ENCODE data around the gene LIN28A. TPM values are rescaled to one million over a fixed set of nuclear protein-coding genes. Genes with fewer than 3 reads are reported as not detected.
A peak's percentile ranks its signal among the peaks of the same experiment; 100 is the strongest.

Gene LIN28A
- total RNA-seq, 4 donors from 2014 or later = not detected

DNA sequence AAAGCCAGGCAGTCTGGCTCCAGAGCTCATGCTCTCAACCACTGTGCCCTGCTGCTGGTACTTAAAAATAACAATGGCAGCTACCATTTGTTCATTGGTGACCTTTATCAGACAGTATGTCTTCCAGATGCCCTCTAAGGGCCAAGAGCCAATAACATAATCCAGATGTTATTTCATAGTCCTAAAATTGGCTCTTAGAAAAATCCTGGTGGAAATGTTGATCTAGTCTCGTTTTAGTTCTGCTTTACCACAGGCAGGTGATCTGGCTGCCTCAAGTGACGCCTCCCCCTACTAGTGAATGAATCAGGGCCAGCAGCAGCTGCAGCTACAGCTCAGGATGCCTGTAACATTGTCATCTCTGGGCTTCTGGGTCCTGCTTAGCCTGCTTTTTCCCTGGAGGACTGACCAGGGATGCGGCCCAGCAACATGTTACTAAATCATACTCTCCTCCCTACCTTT lies 49.0 kb downstream of the LIN28A start:
- H3K9me3 ChIP-seq = no peaks in the 10 kb centered on the region
- TF ChIP-seq, protein P1, sequence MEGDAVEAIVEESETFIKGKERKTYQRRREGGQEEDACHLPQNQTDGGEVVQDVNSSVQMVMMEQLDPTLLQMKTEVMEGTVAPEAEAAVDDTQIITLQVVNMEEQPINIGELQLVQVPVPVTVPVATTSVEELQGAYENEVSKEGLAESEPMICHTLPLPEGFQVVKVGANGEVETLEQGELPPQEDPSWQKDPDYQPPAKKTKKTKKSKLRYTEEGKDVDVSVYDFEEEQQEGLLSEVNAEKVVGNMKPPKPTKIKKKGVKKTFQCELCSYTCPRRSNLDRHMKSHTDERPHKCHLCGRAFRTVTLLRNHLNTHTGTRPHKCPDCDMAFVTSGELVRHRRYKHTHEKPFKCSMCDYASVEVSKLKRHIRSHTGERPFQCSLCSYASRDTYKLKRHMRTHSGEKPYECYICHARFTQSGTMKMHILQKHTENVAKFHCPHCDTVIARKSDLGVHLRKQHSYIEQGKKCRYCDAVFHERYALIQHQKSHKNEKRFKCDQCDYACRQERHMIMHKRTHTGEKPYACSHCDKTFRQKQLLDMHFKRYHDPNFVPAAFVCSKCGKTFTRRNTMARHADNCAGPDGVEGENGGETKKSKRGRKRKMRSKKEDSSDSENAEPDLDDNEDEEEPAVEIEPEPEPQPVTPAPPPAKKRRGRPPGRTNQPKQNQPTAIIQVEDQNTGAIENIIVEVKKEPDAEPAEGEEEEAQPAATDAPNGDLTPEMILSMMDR (IDR thresholded peaks at IDR 0.05) = no peak
- H3K27ac ChIP-seq = no peak overlapping the region
- H3K4me1 ChIP-seq = no peaks in the 10 kb centered on the region
- H3K36me3 ChIP-seq = peaks cover 0 to 98% of the 10 kb centered on the region in 2 donors
- H3K4me3 ChIP-seq = no peak overlapping the region
- 63% methylated on average over 3 of the region's 3 CpGs; no CpG with 5 or more reads in 1 of the 2 donors for WGBS, 2 donors (ENCODE audit: low coverage in 1 of 2)
- no peak for ATAC-seq
- H3K27me3 ChIP-seq = no peaks in the 10 kb centered on the region

DNA sequence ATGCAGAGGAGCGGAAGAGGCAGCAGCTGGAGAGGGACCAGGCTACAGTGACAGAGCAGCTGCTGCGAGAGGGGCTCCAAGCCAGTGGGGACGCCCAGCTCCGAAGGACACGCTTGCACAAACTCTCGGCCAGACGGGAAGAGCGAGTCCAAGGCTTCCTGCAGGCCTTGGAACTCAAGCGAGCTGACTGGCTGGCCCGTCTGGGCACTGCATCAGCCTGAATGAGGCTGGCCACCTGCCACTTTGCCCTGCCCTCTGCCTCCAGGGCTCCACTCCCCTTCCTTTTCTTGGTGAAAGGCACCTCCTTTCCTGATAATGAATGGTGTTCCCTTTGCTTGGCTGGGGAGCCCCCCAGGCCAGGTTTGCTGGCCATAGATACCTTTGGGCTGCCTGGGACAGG lies 58.3 kb downstream of the LIN28A start:
- 70% methylated on average over 2 of the region's 10 CpGs; no CpG with 5 or more reads in 1 of the 2 donors for WGBS, 2 donors (ENCODE audit: low coverage in 1 of 2)
- Histone ChIP-seq H3K27ac (no peak overlapping the region), H3K36me3 (peaks cover 0 to 61% of the 10 kb centered on the region in 2 donors)

DNA sequence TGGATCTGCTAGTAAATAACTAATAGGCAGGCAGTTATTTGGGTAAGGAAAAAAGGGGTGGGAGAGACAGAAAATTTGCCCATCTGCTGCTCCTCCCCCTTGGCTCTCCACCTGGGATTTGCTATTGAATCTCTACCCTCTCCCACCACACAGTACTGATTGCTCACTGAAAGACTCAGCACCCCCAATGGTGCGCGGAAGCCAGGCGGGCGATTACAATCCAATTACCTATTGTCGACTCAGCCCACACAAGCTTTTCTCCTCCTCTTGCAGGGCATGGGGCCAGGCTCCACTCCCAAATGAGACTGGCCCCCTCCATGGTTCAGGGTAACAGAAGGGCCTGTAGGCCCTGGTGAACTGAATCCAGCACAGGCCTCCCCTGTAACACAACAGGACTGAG lies 58.9 kb downstream of the LIN28A start:
- Histone ChIP-seq H3K4me1 (peaks cover 0 to 33% (median 15%) of the 10 kb centered on the region in 3 donors), H3K9me3 (no peaks in the 10 kb centered on the region), H3K27ac (no peak overlapping the region), H3K4me3 (no peak overlapping the region), H3K36me3 (peaks cover 0 to 61% of the 10 kb centered on the region in 2 donors), H3K27me3 (no peaks in the 10 kb centered on the region)
- 83 to 100% methylated on average over 1 of the region's 5 CpGs for WGBS, 2 donors (ENCODE audit: low coverage in 1 of 2)
- TF ChIP-seq, protein P1 (IDR thresholded peaks at IDR 0.05) = no peak
- TF ChIP-seq POLR2AphosphoS5 (IDR thresholded peaks at IDR 0.05) (no peak), POLR2A (IDR thresholded peaks at IDR 0.05) (no peak), EP300 (IDR thresholded peaks at IDR 0.05) (no peak)
- no peak for ATAC-seq

More for the DNA sequence above, 58.3 kb downstream of the LIN28A start:
- no peak for TF ChIP-seq EP300 (IDR thresholded peaks at IDR 0.05)
- TF ChIP-seq, protein P1 (IDR thresholded peaks at IDR 0.05) = no peak
- TF ChIP-seq POLR2AphosphoS5 (IDR thresholded peaks at IDR 0.05) = no peak
- TF ChIP-seq POLR2A (IDR thresholded peaks at IDR 0.05) = no peak
- no peaks in the 10 kb centered on the region for H3K27me3 ChIP-seq
- no peak overlapping the region for H3K4me3 ChIP-seq
- peaks cover 0 to 27% (median 13%) of the 10 kb centered on the region in 3 donors for H3K4me1 ChIP-seq
- H3K9me3 ChIP-seq = no peaks in the 10 kb centered on the region
- no peak for ATAC-seq

DNA sequence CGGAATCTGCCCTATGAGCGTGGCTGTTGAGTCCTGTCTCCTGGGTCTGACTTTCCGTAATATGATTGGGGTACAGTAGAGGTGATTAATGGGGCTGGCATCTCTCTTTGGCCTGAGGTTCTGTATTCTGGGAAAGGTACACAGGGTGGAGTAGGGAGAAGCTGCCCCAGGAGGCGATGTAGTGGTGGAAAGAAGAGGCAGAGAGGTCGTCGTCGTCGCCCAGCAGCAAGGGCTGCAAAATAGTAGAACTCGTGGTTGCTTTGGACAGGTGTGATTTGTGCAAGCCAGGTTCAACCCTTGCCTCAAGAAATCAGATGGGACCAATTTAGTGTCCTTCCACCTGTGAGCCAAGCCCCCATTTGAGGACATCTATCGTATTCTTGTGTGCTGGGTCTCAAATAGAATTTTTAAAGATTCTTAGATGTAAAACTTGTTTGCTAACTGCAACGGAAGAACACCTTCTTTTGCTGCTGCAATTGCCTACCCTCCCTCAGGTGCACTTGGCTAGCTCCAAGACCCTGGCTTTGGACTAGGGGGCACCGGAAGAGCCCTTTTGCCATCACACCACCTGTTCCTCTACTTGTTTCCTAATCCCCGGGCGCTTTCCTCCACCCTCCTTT lies 60.4 kb downstream of the LIN28A start:
- Histone ChIP-seq H3K9me3 (no peaks in the 10 kb centered on the region), H3K4me1 (peaks cover 0 to 37% (median 15%) of the 10 kb centered on the region in 3 donors), H3K4me3 (peak overlapping the region in 1 of 2 donors; percentile 100), H3K36me3 (peaks cover 0 to 54% of the 10 kb centered on the region in 2 donors), H3K27me3 (no peaks in the 10 kb centered on the region), H3K27ac (peak overlapping the region in 2 of 4 donors; percentile 99 to 100)
- WGBS, 2 donors (ENCODE audit: low coverage in 1 of 2) = 39 to 46% methylated on average over 9 to 13 of the region's 14 CpGs
- no peak for ATAC-seq
- TF ChIP-seq, protein P1 (IDR thresholded peaks at IDR 0.05) = no peak
- TF ChIP-seq POLR2AphosphoS5 (IDR thresholded peaks at IDR 0.05) = no peak

All from gastroesophageal sphincter (tissue), 4 donors.